Cardiac fibroblast (primary cell): ENCODE measurements around the gene LRRC4C.
A peak's percentile ranks its signal among the peaks of the same experiment; 100 is the strongest.

Experiments used
- DNase-seq, 2 donors: peaks; one replicate each; pipeline versions ENCODE4 v3.0.0 to v3.0.0-alpha.2; 2010; ENCODE audit warnings: low read depth in 2 of 2
- H3K4me3 ChIP-seq, 2 donors: replicated peaks in 1 of 2; 1 replicate in 1 of 2; 2 replicates in 1 of 2; pipeline ENCODE4 v1.5.1; 2011; ENCODE audit warnings: low read depth in 2 of 2, low read length in 2 of 2, mild to moderate bottlenecking in 2 of 2, moderate library complexity in 1 of 2
- TF ChIP-seq, protein P1 (sequence below): IDR thresholded peaks from one replicate; pipeline ENCODE4 v1.5.1; 2011; ENCODE audit warnings: low read depth, mild to moderate bottlenecking, low read length, inconsistent platforms

The LRRC4C gene

DNA sequence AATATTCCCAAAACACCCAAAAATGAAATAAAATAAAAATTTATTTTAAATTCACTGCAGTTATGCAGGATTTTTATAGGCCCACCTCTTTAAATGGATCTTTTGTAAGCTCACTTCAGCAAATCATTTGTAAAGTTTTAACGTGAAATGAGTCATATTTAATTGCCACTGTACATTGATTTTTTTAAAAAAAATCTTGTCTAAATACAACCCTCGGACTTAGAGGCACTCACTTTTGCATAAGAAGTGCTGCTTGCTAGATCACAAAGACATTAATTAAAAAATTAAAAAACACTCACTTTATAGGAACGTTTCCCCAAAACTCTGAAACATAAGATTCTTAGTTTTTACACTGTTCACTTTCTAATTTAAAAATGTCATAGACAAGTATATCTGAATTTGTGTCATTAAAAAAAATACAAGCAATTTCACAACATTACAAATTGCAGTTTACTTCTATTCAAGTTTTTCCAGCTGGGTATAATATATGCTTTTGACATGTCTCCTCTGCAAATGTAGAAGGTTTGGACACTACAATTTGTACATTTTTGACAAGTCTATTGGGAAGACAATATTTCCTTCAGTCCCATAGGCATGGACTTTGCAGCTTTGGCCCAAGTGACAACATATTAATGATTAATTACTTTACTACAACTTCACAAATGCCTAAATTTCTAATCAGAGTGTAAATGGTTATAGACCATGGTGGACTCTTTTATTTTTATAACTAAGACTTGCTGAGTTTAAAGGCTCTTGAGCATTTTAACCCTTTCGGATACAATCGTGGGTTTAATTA, 1088.4 kb downstream of the LRRC4C start:
- H3K4me3 ChIP-seq, result no peak overlapping the region
- no peak for DNase-seq
- TF ChIP-seq, protein P1, sequence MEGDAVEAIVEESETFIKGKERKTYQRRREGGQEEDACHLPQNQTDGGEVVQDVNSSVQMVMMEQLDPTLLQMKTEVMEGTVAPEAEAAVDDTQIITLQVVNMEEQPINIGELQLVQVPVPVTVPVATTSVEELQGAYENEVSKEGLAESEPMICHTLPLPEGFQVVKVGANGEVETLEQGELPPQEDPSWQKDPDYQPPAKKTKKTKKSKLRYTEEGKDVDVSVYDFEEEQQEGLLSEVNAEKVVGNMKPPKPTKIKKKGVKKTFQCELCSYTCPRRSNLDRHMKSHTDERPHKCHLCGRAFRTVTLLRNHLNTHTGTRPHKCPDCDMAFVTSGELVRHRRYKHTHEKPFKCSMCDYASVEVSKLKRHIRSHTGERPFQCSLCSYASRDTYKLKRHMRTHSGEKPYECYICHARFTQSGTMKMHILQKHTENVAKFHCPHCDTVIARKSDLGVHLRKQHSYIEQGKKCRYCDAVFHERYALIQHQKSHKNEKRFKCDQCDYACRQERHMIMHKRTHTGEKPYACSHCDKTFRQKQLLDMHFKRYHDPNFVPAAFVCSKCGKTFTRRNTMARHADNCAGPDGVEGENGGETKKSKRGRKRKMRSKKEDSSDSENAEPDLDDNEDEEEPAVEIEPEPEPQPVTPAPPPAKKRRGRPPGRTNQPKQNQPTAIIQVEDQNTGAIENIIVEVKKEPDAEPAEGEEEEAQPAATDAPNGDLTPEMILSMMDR, result no peak

DNA sequence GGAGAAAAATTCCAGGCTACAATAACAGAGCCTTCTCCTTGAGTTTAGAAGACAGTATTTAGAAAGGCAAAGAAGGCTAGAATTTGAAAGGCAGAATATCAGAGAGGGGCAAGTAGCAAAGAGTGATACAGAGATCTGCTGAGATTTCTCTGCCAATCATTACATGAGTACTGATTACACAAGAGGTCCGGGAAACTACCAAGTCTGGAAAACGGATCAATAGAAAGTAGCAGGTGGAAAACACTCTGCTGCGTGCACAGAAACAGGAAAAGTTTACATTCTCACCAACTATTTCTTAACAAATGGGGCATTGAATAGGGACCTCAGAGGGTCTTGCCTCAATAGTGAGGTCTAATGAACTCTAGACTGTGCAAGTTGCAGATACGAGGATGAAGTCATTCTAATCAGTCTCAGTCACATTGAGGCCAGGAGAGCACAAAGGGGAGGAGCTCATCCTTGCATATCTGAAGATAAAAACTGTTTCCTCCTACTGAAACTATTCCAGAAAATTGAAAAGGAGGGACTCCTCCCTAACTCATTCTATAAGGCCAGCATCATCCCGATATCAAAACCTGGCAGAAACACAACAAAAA, 1099.2 kb downstream of the LRRC4C start:
- no peak overlapping the region for H3K4me3 ChIP-seq
- TF ChIP-seq, protein P1, result no peak
- DNase-seq, result no peak

DNA sequence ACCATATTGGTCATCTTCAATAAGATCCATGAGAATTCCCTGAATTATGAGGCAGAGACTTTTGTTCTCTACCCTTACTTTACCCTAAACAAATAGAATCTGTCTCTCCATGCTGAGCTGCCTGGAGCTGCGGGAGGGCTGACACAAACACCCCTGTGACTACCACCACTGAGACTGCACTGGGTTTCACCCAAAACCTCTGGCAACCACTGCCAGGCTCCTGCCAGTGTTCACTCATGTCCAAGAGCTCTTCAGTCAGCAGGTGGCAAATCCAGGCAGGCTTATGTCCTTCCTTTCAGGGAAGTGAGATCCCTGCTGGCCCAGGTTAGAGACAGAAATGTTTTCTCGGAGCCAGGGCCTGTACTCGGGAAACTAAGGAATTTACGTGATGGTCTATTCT, 1105.3 kb downstream of the LRRC4C start:
- DNase-seq, result no peak
- no peak overlapping the region for H3K4me3 ChIP-seq
- TF ChIP-seq, protein P1, result no peak

DNA sequence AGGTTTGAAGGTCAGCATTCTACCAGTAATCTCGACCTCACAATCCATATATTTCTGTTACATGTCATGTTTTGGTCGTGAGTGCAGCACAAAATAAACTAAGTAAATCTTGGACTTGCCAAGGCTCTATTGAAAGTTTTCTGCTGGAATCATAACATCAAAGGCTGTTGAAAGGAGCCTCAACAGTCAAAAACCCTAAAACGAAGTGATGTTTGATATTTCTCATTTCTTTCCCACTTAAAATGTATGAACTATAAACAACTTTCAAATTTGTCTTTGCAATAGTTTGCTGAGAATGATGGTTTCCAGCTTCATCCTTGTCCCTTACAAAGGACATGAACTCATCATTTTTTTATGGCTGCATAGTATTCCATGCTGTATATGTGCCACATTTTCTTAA, 1118.5 kb downstream of the LRRC4C start:
- TF ChIP-seq, protein P1, result no peak
- no peak overlapping the region for H3K4me3 ChIP-seq
- DNase-seq, result no peak

DNA sequence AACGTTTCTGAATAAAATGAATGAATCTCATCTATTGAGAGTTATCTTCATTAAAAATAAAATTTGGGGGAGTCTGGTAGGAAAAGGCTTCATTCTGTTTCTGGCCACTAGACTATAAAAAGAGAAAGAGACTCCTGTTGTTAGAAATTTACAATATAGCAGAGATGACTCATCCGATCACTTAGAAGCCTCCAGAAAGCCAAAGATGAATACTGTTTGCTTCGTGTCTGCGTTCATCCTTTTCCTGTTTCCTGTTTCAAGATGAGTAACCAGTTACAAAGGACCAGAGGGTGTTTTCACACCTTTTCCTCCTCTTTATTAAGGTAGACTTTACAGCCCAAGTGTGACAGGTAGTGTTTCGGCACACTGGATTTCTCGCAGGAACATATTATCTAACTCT, 1120.7 kb downstream of the LRRC4C start:
- TF ChIP-seq, protein P1, result no peak
- no peak overlapping the region for H3K4me3 ChIP-seq
- peak; percentile 20 to 61 for DNase-seq

DNA sequence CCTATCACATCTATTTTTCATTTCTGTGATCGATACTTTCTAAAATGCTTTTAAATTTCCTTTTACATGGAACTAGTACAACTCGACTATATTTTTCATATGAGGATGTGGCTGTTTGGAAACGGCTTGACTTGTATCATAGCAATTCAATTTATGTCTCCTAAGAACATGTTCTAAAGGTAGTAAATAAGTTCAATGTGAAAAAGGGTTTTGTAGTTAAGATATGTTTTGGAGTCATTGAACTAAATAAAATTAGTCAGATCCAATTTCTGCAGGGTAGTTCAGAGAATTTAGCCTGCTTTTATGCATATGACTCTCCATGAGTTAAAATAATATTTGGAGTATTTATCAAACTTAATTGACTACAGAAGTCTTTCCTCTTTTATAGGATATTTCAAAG, 1121.4 kb downstream of the LRRC4C start:
- TF ChIP-seq, protein P1, result no peak
- no peak overlapping the region for H3K4me3 ChIP-seq
- no peak for DNase-seq
